HepG2 (cell line): ENCODE results near the gene C1orf50. TPM values are rescaled to one million over a fixed set of nuclear protein-coding genes. Genes with fewer than 3 reads are reported as not detected.

Source experiments
- HDAC1 ChIP-seq: sonication (generic); formaldehyde crosslinking; IDR thresholded peaks from 2 replicates; pipeline ENCODE4 v1.5.1; 2020; ENCODE audit warnings: mild to moderate bottlenecking, missing genetic modification reagents
- HDAC6 ChIP-seq: fragments of 200-600 bp; sonication (generic); IDR thresholded peaks from 2 replicates; pipeline ENCODE4 v1.7.0; 2017; ENCODE audit warnings: mild to moderate bottlenecking, antibody characterized with exemption, low read length, low read depth
- RAD51 ChIP-seq: fragments of 450-650 bp; IDR thresholded peaks from 2 replicates; pipeline ENCODE4 v1.6.1; 2016; ENCODE audit warnings: borderline replicate concordance
- SMAD9 ChIP-seq: sonication (generic); formaldehyde crosslinking; IDR thresholded peaks from 2 replicates; pipeline ENCODE4 v1.5.1; 2020; ENCODE audit warnings: mild to moderate bottlenecking, missing genetic modification reagents
- ZNF816 ChIP-seq: sonication (generic); formaldehyde crosslinking; IDR thresholded peaks from 2 replicates; pipeline ENCODE4 v1.8.0; 2022; ENCODE audit warnings: missing genetic modification reagents, mild to moderate bottlenecking, borderline replicate concordance
- polyA plus RNA-seq, 8 experiments: library from polyadenylated mRNA; depleted of rRNA in 3 of 8; stranded (reverse) in 7 of 8; unstranded in 1 of 8; fragments of >200 nt; fragmentation: Illumina TruSeq in 4 of 8; extraction: Trizol in 4 of 8; gene quantifications; 2 replicates each; pipeline versions ENCODE4 v1.2.1 to v1.2.3, GENCODE V29; 2011 to 2016; ENCODE audit warnings: low read depth in 4 of 8, missing spikeins in 1 of 8, mixed read lengths in 1 of 8; ENCODE audit not compliant: insufficient read depth in 1 of 8
- total RNA-seq, 5 experiments: library from RNA; depleted of rRNA; stranded (reverse); fragments of >200 nt; fragmentation: Illumina TruSeq; extraction: Trizol; gene quantifications; 2 replicates each; pipeline ENCODE4 v1.2.3, GENCODE V29; 2016; ENCODE audit warnings: low read depth in 1 of 5
- TF ChIP-seq, protein P1 (sequence below): sonication (generic); formaldehyde crosslinking; conservative IDR thresholded peaks from 2 replicates; pipeline ENCODE4 v1.8.0; 2022; ENCODE audit warnings: low read depth, missing genetic modification reagents
- TF ChIP-seq, protein P2 (sequence below): sonication (generic); formaldehyde crosslinking; IDR thresholded peaks from 2 replicates; pipeline ENCODE4 v1.4.0; 2020; ENCODE audit warnings: missing genetic modification reagents, borderline replicate concordance

The C1orf50 gene
- total and polyA plus RNA-seq, 2 of the 13 experiments (the other 11 are each of a cell fraction or from before 2014, with no cell fraction given), result 4.3 to 4.8 TPM

DNA sequence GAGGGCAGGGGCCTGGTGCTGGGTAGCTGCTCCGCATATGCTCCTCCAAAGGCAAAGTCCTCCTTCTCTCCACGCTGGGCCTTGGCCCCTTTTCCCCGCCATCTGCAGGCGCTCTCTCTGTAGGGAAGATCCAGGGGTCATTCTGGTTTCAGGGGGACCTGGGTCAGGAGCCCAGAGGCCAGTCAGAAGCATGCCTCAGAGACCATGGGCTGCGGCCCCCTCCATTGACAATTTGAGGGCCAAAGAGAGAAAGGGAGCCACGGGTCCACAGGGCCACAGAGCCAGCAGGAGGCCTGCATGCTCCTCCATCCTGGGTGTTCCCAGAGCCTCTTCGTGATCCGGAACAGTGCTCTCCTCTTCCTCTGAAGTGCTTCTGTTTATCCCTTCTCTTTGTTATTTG is 24.9 kb upstream of the C1orf50 start (continued):
- TF ChIP-seq, protein P1, sequence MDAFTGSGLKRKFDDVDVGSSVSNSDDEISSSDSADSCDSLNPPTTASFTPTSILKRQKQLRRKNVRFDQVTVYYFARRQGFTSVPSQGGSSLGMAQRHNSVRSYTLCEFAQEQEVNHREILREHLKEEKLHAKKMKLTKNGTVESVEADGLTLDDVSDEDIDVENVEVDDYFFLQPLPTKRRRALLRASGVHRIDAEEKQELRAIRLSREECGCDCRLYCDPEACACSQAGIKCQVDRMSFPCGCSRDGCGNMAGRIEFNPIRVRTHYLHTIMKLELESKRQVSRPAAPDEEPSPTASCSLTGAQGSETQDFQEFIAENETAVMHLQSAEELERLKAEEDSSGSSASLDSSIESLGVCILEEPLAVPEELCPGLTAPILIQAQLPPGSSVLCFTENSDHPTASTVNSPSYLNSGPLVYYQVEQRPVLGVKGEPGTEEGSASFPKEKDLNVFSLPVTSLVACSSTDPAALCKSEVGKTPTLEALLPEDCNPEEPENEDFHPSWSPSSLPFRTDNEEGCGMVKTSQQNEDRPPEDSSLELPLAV, result no peak
- no peak for TF ChIP-seq HDAC6
- TF ChIP-seq, protein P2, sequence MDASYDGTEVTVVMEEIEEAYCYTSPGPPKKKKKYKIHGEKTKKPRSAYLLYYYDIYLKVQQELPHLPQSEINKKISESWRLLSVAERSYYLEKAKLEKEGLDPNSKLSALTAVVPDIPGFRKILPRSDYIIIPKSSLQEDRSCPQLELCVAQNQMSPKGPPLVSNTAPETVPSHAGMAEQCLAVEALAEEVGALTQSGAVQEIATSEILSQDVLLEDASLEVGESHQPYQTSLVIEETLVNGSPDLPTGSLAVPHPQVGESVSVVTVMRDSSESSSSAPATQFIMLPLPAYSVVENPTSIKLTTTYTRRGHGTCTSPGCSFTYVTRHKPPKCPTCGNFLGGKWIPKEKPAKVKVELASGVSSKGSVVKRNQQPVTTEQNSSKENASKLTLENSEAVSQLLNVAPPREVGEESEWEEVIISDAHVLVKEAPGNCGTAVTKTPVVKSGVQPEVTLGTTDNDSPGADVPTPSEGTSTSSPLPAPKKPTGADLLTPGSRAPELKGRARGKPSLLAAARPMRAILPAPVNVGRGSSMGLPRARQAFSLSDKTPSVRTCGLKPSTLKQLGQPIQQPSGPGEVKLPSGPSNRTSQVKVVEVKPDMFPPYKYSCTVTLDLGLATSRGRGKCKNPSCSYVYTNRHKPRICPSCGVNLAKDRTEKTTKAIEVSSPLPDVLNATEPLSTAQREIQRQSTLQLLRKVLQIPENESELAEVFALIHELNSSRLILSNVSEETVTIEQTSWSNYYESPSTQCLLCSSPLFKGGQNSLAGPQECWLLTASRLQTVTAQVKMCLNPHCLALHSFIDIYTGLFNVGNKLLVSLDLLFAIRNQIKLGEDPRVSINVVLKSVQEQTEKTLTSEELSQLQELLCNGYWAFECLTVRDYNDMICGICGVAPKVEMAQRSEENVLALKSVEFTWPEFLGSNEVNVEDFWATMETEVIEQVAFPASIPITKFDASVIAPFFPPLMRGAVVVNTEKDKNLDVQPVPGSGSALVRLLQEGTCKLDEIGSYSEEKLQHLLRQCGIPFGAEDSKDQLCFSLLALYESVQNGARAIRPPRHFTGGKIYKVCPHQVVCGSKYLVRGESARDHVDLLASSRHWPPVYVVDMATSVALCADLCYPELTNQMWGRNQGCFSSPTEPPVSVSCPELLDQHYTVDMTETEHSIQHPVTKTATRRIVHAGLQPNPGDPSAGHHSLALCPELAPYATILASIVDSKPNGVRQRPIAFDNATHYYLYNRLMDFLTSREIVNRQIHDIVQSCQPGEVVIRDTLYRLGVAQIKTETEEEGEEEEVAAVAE, result no peak
- no peak for TF ChIP-seq RAD51
- TF ChIP-seq HDAC1 (CRISPR knock-in tag), result no peak
- no peak for TF ChIP-seq ZNF816
- TF ChIP-seq SMAD9 (CRISPR knock-in tag), result no peak
- TF ChIP-seq, all 625 proteins: peak for 0
